Erythroblast (primary cell): ENCODE results near the gene CYP3A5.
"Not testable (repeated sequence)": the region's sequence is repeated elsewhere in the genome, so short reads cannot be mapped to it uniquely, and the experiment has no call there.

Source experiments
- DNase-seq, 2 experiments: peaks; one replicate each; lab custom pipeline; 2025; lab: John Stamatoyannopoulos, UW
- GATA1 ChIP-seq: IDR thresholded peaks from 2 replicates; pipeline ENCODE4 v1.6.1; 2011; ENCODE audit warnings: low read depth, mild to moderate bottlenecking, control low read depth, low read length, moderate library complexity
- POLR2A ChIP-seq: IDR thresholded peaks from 2 replicates; pipeline ENCODE4 v1.6.1; 2011; ENCODE audit warnings: mild to moderate bottlenecking, low read length

CYP3A5 gene

GRCh38 chr7:99638731-99639130, 41.1 kb downstream of the CYP3A5 start:
- DNase-seq = no peak
- TF ChIP-seq GATA1 (no peak), POLR2A (no peak)

- not testable (repeated sequence) for DNase-seq
Observed at GRCh38 chr7:99637414-99637813, 42.4 kb downstream of the CYP3A5 start.

GRCh38 chr7:99631295-99632109, 48.3 kb downstream of the CYP3A5 start:
- no peak for TF ChIP-seq POLR2A
- TF ChIP-seq GATA1 = no peak
- DNase-seq = peak; percentile 52 to 61

- no peak for DNase-seq
- TF ChIP-seq GATA1 (no peak), POLR2A (no peak)
Observed at GRCh38 chr7:99629643-99630042, 50.2 kb downstream of the CYP3A5 start.

GRCh38 chr7:99628471-99629465, 51.0 kb downstream of the CYP3A5 start:
- DNase-seq = no peak
- TF ChIP-seq GATA1 = no peak
- TF ChIP-seq POLR2A = peak; percentile 13

GRCh38 chr7:99627513-99627912, 52.3 kb downstream of the CYP3A5 start:
- TF ChIP-seq POLR2A (no peak), GATA1 (no peak)
- no peak for DNase-seq

- DNase-seq = no peak
- no peak for TF ChIP-seq GATA1
- no peak for TF ChIP-seq POLR2A
Observed at GRCh38 chr7:99626661-99627060, 53.1 kb downstream of the CYP3A5 start.

GRCh38 chr7:99625961-99626360, 53.8 kb downstream of the CYP3A5 start:
- DNase-seq = no peak
- TF ChIP-seq POLR2A = no peak
- no peak for TF ChIP-seq GATA1

- no peak for DNase-seq
- TF ChIP-seq POLR2A (no peak), GATA1 (no peak)
Observed at GRCh38 chr7:99625321-99625720, 54.5 kb downstream of the CYP3A5 start.

GRCh38 chr7:99624484-99624883, 55.3 kb downstream of the CYP3A5 start:
- TF ChIP-seq POLR2A (no peak), GATA1 (no peak)
- DNase-seq = no peak

- TF ChIP-seq POLR2A (no peak), GATA1 (no peak)
- no peak for DNase-seq
Observed at GRCh38 chr7:99623702-99624447, 55.9 kb downstream of the CYP3A5 start.

GRCh38 chr7:99623091-99623693, 56.6 kb downstream of the CYP3A5 start:
- no peak for TF ChIP-seq GATA1
- TF ChIP-seq POLR2A = no peak
- peak in 1 of 2 experiments; percentile 8 for DNase-seq

GRCh38 chr7:99622596-99622995, 57.2 kb downstream of the CYP3A5 start:
- DNase-seq = no peak
- no peak for TF ChIP-seq GATA1
- no peak for TF ChIP-seq POLR2A
